ENCODE measurements around the gene GNAS. TPM values are rescaled to one million over a fixed set of nuclear protein-coding genes. Genes with fewer than 3 reads are reported as not detected.

Gene GNAS
- total RNA-seq, 1 donor from 2014 or later: 663 TPM

- Histone ChIP-seq H3K4me3 (no peak overlapping the region), H3K27me3 (no peaks in the 10 kb centered on the region), H3K36me3 (no peaks in the 10 kb centered on the region), H3K9me3 (no peaks in the 10 kb centered on the region), H3K27ac (no peak overlapping the region), H3K4me1 (no peaks in the 10 kb centered on the region)
- intact Hi-C loops (cut with DNase I): no loop called here
- DNase-seq (ENCODE audit: low spot score in 2 of 2): no peak
- TF ChIP-seq CTCF (IDR thresholded peaks at IDR 0.05): no peak
These were observed 20.1 kb upstream of the GNAS start for GRCh38 chr20:58832457-58832856.

- no peaks in the 10 kb centered on the region for H3K4me1 ChIP-seq
- H3K9me3 ChIP-seq: no peaks in the 10 kb centered on the region
- H3K27me3 ChIP-seq: no peaks in the 10 kb centered on the region
- no peak overlapping the region for H3K4me3 ChIP-seq
- H3K36me3 ChIP-seq: no peaks in the 10 kb centered on the region
- no peak overlapping the region for H3K27ac ChIP-seq
- no peak for TF ChIP-seq CTCF (IDR thresholded peaks at IDR 0.05)
- intact Hi-C loops (cut with DNase I): no loop called here
- DNase-seq (ENCODE audit: low spot score in 2 of 2): no peak
These were observed 18.6 kb upstream of the GNAS start for GRCh38 chr20:58833921-58834320.

GRCh38 chr20:58835231-58835630 is 17.3 kb upstream of the GNAS start:
- H3K4me3 ChIP-seq: no peak overlapping the region
- no peak overlapping the region for H3K27ac ChIP-seq
- no peaks in the 10 kb centered on the region for H3K4me1 ChIP-seq
- no peaks in the 10 kb centered on the region for H3K9me3 ChIP-seq
- intact Hi-C loops (cut with DNase I): no loop called here
- no peaks in the 10 kb centered on the region for H3K27me3 ChIP-seq
- no peak for TF ChIP-seq CTCF (IDR thresholded peaks at IDR 0.05)
- no peak for DNase-seq (ENCODE audit: low spot score in 2 of 2)
- no peaks in the 10 kb centered on the region for H3K36me3 ChIP-seq

DNA sequence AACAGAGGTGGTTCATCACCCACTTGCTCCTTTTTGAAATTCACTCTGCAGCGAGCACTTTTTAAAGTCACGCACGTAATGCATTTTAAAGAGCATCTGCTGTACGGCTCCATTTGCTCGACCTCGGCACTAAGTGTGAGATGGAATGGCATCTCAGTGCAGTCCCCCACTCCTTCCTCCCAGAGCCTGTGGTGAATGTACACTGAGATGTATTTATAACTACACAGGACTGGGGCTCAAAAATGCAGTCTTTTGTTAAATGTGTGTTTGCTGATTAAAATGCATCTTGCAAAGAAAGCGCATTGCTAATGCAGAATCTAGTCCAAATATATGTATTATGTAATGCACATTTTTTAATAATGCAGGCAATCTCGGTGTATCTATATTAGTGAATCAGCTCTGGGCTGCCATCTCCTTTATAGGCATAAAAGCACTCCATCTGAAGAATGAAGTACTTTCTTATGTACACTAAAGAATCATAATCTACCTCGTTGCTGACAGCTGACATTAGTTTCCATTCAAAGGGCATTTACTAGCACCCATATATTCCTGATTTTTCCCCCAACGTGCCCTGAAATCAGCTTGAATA is 15.8 kb upstream of the GNAS start:
- Histone ChIP-seq H3K27ac (no peak overlapping the region), H3K4me1 (no peaks in the 10 kb centered on the region), H3K27me3 (no peaks in the 10 kb centered on the region), H3K36me3 (no peaks in the 10 kb centered on the region), H3K4me3 (no peak overlapping the region), H3K9me3 (no peaks in the 10 kb centered on the region)
- no peak for DNase-seq (ENCODE audit: low spot score in 2 of 2)
- no peak for TF ChIP-seq CTCF (IDR thresholded peaks at IDR 0.05)
- intact Hi-C loops (cut with DNase I): no loop called here

DNA sequence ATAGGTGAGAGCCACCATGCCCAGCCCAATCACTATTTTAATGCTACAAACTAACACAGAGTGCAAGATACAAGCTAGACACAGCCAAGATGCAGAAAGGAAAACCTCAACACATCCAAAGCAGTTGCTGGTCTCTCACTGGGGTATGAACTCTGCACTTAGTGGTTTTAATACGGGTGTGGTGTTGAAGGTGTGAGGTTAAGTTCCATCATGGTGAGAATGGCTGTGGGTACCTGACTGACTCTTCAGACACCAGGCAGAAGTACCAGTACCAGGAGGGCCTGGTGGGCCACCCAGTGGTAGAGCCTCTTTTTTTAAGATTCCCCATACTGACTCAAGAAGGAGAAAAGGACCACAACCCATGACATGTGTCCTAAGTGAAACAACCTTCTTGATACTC is 14.8 kb upstream of the GNAS start:
- Histone ChIP-seq H3K9me3 (no peaks in the 10 kb centered on the region), H3K4me1 (no peaks in the 10 kb centered on the region), H3K36me3 (no peaks in the 10 kb centered on the region), H3K27me3 (no peaks in the 10 kb centered on the region), H3K27ac (no peak overlapping the region), H3K4me3 (no peak overlapping the region)
- DNase-seq (ENCODE audit: low spot score in 2 of 2): no peak
- intact Hi-C loops (cut with DNase I): no loop called here
- TF ChIP-seq CTCF (IDR thresholded peaks at IDR 0.05): no peak

- no peaks in the 10 kb centered on the region for H3K27me3 ChIP-seq
- no peak for TF ChIP-seq CTCF (IDR thresholded peaks at IDR 0.05)
- intact Hi-C loops (cut with DNase I): no loop called here
These were observed 14.3 kb upstream of the GNAS start for GRCh38 chr20:58838174-58838573.

More at GRCh38 chr20:58838174-58838573, 14.3 kb upstream of the GNAS start:
- H3K36me3 ChIP-seq: no peaks in the 10 kb centered on the region
- no peak overlapping the region for H3K27ac ChIP-seq
- no peak for DNase-seq (ENCODE audit: low spot score in 2 of 2)
- H3K9me3 ChIP-seq: no peaks in the 10 kb centered on the region
- no peak overlapping the region for H3K4me3 ChIP-seq
- no peaks in the 10 kb centered on the region for H3K4me1 ChIP-seq

All from ascending aorta (tissue), 2 donors.